Measurements from ENCODE around the gene MYO10. TPM values are rescaled to one million over a fixed set of nuclear protein-coding genes. Genes with fewer than 3 reads are reported as not detected.

MYO10 gene
- total RNA-seq, 1 donor from 2014 or later = 0.26 TPM

- Mint-ChIP-seq H3K27ac (no peak overlapping the region), H3K4me1 (no peaks in the 10 kb centered on the region), H3K27me3 (no peaks in the 10 kb centered on the region), H3K4me3 (no peak overlapping the region), H3K36me3 (ENCODE audit: low read depth) (no peaks in the 10 kb centered on the region), H3K9me3 (no peaks in the 10 kb centered on the region)
- no peak for DNase-seq
- intact Hi-C loops (cut with micrococcal nuclease) = no loop called here
These were observed 69.8 kb downstream of the MYO10 start for GRCh38 chr5:16866273-16866672.

- Mint-ChIP-seq H3K9me3 (peaks cover 4% of the 10 kb centered on the region), H3K27ac (no peak overlapping the region), H3K27me3 (no peaks in the 10 kb centered on the region), H3K4me3 (no peak overlapping the region), H3K4me1 (no peaks in the 10 kb centered on the region), H3K36me3 (ENCODE audit: low read depth) (no peaks in the 10 kb centered on the region)
- no peak for DNase-seq
- intact Hi-C loops (cut with micrococcal nuclease) = no loop called here
These were observed 70.9 kb downstream of the MYO10 start for GRCh38 chr5:16865151-16865550.

- H3K9me3 Mint-ChIP-seq = peaks cover 4% of the 10 kb centered on the region
- no peak overlapping the region for H3K4me3 Mint-ChIP-seq
These were observed 71.4 kb downstream of the MYO10 start for GRCh38 chr5:16864631-16865131.

GRCh38 chr5:16863469-16863946, 72.6 kb downstream of the MYO10 start:
- no peak for DNase-seq
- no peak overlapping the region for H3K27ac Mint-ChIP-seq
- no peaks in the 10 kb centered on the region for H3K36me3 Mint-ChIP-seq (ENCODE audit: low read depth)
- no peak overlapping the region for H3K4me3 Mint-ChIP-seq
- H3K4me1 Mint-ChIP-seq = no peaks in the 10 kb centered on the region
- H3K9me3 Mint-ChIP-seq = peaks cover 4% of the 10 kb centered on the region
- intact Hi-C loops (cut with micrococcal nuclease) = no loop called here
- no peaks in the 10 kb centered on the region for H3K27me3 Mint-ChIP-seq

More at GRCh38 chr5:16864631-16865131, 71.4 kb downstream of the MYO10 start:
- Mint-ChIP-seq H3K36me3 (ENCODE audit: low read depth) (no peaks in the 10 kb centered on the region), H3K27me3 (no peaks in the 10 kb centered on the region), H3K4me1 (no peaks in the 10 kb centered on the region), H3K27ac (no peak overlapping the region)
- DNase-seq = no peak
- intact Hi-C loops (cut with micrococcal nuclease) = no loop called here

GRCh38 chr5:16862777-16863176, 73.3 kb downstream of the MYO10 start:
- Mint-ChIP-seq H3K36me3 (ENCODE audit: low read depth) (no peaks in the 10 kb centered on the region), H3K4me3 (no peak overlapping the region), H3K4me1 (no peaks in the 10 kb centered on the region), H3K27ac (no peak overlapping the region), H3K27me3 (no peaks in the 10 kb centered on the region), H3K9me3 (peaks cover 4% of the 10 kb centered on the region)
- DNase-seq = no peak
- intact Hi-C loops (cut with micrococcal nuclease) = no loop called here

- H3K36me3 Mint-ChIP-seq (ENCODE audit: low read depth) = no peaks in the 10 kb centered on the region
- no peaks in the 10 kb centered on the region for H3K4me1 Mint-ChIP-seq
- H3K4me3 Mint-ChIP-seq = no peak overlapping the region
- intact Hi-C loops (cut with micrococcal nuclease) = no loop called here
- DNase-seq = no peak
- no peak overlapping the region for H3K27ac Mint-ChIP-seq
- no peaks in the 10 kb centered on the region for H3K27me3 Mint-ChIP-seq
- peaks cover 4% of the 10 kb centered on the region for H3K9me3 Mint-ChIP-seq
These were observed 76.7 kb downstream of the MYO10 start for GRCh38 chr5:16859346-16859745.

- Mint-ChIP-seq H3K27me3 (no peaks in the 10 kb centered on the region), H3K4me1 (no peaks in the 10 kb centered on the region), H3K27ac (no peak overlapping the region), H3K36me3 (ENCODE audit: low read depth) (no peaks in the 10 kb centered on the region), H3K9me3 (peaks cover 4% of the 10 kb centered on the region), H3K4me3 (no peak overlapping the region)
- intact Hi-C loops (cut with micrococcal nuclease) = no loop called here
- no peak for DNase-seq
These were observed 77.9 kb downstream of the MYO10 start for GRCh38 chr5:16858151-16858550.

GRCh38 chr5:16857635-16858034, 78.5 kb downstream of the MYO10 start:
- DNase-seq = no peak
- Mint-ChIP-seq H3K27ac (no peak overlapping the region), H3K4me3 (no peak overlapping the region), H3K9me3 (peaks cover 4% of the 10 kb centered on the region), H3K27me3 (no peaks in the 10 kb centered on the region), H3K4me1 (no peaks in the 10 kb centered on the region), H3K36me3 (ENCODE audit: low read depth) (no peaks in the 10 kb centered on the region)
- intact Hi-C loops (cut with micrococcal nuclease) = no loop called here

- Mint-ChIP-seq H3K4me3 (no peak overlapping the region), H3K36me3 (ENCODE audit: low read depth) (no peaks in the 10 kb centered on the region), H3K27ac (no peak overlapping the region), H3K9me3 (peaks cover 4% of the 10 kb centered on the region), H3K4me1 (no peaks in the 10 kb centered on the region), H3K27me3 (no peaks in the 10 kb centered on the region)
- intact Hi-C loops (cut with micrococcal nuclease) = no loop called here
- no peak for DNase-seq
These were observed 79.6 kb downstream of the MYO10 start for GRCh38 chr5:16856531-16856930.

GRCh38 chr5:16855898-16856297, 80.2 kb downstream of the MYO10 start:
- peaks cover 4% of the 10 kb centered on the region for H3K9me3 Mint-ChIP-seq
- H3K4me1 Mint-ChIP-seq = no peaks in the 10 kb centered on the region
- H3K27me3 Mint-ChIP-seq = no peaks in the 10 kb centered on the region
- H3K36me3 Mint-ChIP-seq (ENCODE audit: low read depth) = no peaks in the 10 kb centered on the region
- H3K4me3 Mint-ChIP-seq = no peak overlapping the region
- intact Hi-C loops (cut with micrococcal nuclease) = no loop called here
- H3K27ac Mint-ChIP-seq = no peak overlapping the region
- no peak for DNase-seq

GRCh38 chr5:16855485-16855884, 80.6 kb downstream of the MYO10 start:
- intact Hi-C loops (cut with micrococcal nuclease) = no loop called here
- Mint-ChIP-seq H3K9me3 (peaks cover 3% of the 10 kb centered on the region), H3K27me3 (no peaks in the 10 kb centered on the region), H3K4me1 (no peaks in the 10 kb centered on the region), H3K4me3 (no peak overlapping the region), H3K27ac (no peak overlapping the region), H3K36me3 (ENCODE audit: low read depth) (no peaks in the 10 kb centered on the region)
- DNase-seq = no peak

GRCh38 chr5:16854351-16854750, 81.7 kb downstream of the MYO10 start:
- H3K27ac Mint-ChIP-seq = no peak overlapping the region
- intact Hi-C loops (cut with micrococcal nuclease) = no loop called here
- H3K9me3 Mint-ChIP-seq = no peaks in the 10 kb centered on the region
- no peak for DNase-seq
- no peaks in the 10 kb centered on the region for H3K36me3 Mint-ChIP-seq (ENCODE audit: low read depth)
- H3K4me1 Mint-ChIP-seq = no peaks in the 10 kb centered on the region
- H3K27me3 Mint-ChIP-seq = no peaks in the 10 kb centered on the region
- H3K4me3 Mint-ChIP-seq = no peak overlapping the region

- DNase-seq = no peak
- intact Hi-C loops (cut with micrococcal nuclease) = no loop called here
- Mint-ChIP-seq H3K27me3 (no peaks in the 10 kb centered on the region), H3K27ac (no peak overlapping the region), H3K9me3 (no peaks in the 10 kb centered on the region), H3K4me3 (no peak overlapping the region), H3K4me1 (no peaks in the 10 kb centered on the region), H3K36me3 (ENCODE audit: low read depth) (no peaks in the 10 kb centered on the region)
These were observed 82.6 kb downstream of the MYO10 start for GRCh38 chr5:16853518-16853917.

GRCh38 chr5:16852251-16853005, 83.7 kb downstream of the MYO10 start:
- no peak for DNase-seq
- H3K36me3 Mint-ChIP-seq (ENCODE audit: low read depth) = no peaks in the 10 kb centered on the region
- H3K27ac Mint-ChIP-seq = no peak overlapping the region
- H3K4me1 Mint-ChIP-seq = no peaks in the 10 kb centered on the region
- H3K9me3 Mint-ChIP-seq = no peaks in the 10 kb centered on the region
- H3K4me3 Mint-ChIP-seq = no peak overlapping the region
- intact Hi-C loops (cut with micrococcal nuclease) = no loop called here
- no peaks in the 10 kb centered on the region for H3K27me3 Mint-ChIP-seq

GRCh38 chr5:16849775-16850174, 86.3 kb downstream of the MYO10 start:
- Mint-ChIP-seq H3K27ac (no peak overlapping the region), H3K27me3 (no peaks in the 10 kb centered on the region), H3K4me3 (no peak overlapping the region), H3K9me3 (no peaks in the 10 kb centered on the region), H3K36me3 (ENCODE audit: low read depth) (no peaks in the 10 kb centered on the region), H3K4me1 (no peaks in the 10 kb centered on the region)
- DNase-seq = no peak
- intact Hi-C loops (cut with micrococcal nuclease) = no loop called here
